SJCRH30 (cell line): Measurements from ENCODE around the gene SLC6A7. TPM values are rescaled to one million over a fixed set of nuclear protein-coding genes. Genes with fewer than 3 reads are reported as not detected.
A peak's percentile ranks its signal among the peaks of the same experiment; 100 is the strongest.

Experiments used
- DNase-seq, 2 experiments: peaks; one replicate each; pipeline ENCODE4 v3.0.0-alpha.2; 2015 to 2020
- H3K27ac ChIP-seq: fragments of 250-450 bp; sonication (Bioruptor Pico); 2 replicates; pipeline ENCODE4 v1.5.1; 2020; ENCODE audit warnings: mild to moderate bottlenecking, moderate library complexity
- H3K27me3 ChIP-seq: fragments of 250-450 bp; sonication (Bioruptor Pico); 2 replicates; pipeline ENCODE4 v1.5.1; 2020; ENCODE audit warnings: mild to moderate bottlenecking, moderate library complexity
- H3K36me3 ChIP-seq: fragments of 250-450 bp; sonication (Bioruptor Pico); 2 replicates; pipeline ENCODE4 v1.5.1; 2020; ENCODE audit warnings: mild to moderate bottlenecking, moderate library complexity
- H3K4me1 ChIP-seq: fragments of 250-450 bp; sonication (Bioruptor Pico); 2 replicates; pipeline ENCODE4 v1.5.1; 2020; ENCODE audit warnings: mild to moderate bottlenecking, moderate library complexity
- H3K4me3 ChIP-seq: fragments of 250-450 bp; sonication (Bioruptor Pico); 2 replicates; pipeline ENCODE4 v1.5.1; 2020; ENCODE audit warnings: mild to moderate bottlenecking, moderate library complexity
- H3K9me3 ChIP-seq: fragments of 250-450 bp; sonication (Bioruptor Pico); replicated peaks from 2 replicates; pipeline ENCODE4 v1.5.1; 2020; ENCODE audit warnings: mild to moderate bottlenecking, moderate library complexity
- total RNA-seq: library from RNA; depleted of rRNA; stranded (reverse); fragments of >200 nt; shearing (Covaris generic); gene quantifications from 2 replicates; pipeline ENCODE4 v1.2.3, GENCODE V29; 2014

SLC6A7 gene
- total RNA-seq, 1 experiment from 2014 or later: not detected

DNA sequence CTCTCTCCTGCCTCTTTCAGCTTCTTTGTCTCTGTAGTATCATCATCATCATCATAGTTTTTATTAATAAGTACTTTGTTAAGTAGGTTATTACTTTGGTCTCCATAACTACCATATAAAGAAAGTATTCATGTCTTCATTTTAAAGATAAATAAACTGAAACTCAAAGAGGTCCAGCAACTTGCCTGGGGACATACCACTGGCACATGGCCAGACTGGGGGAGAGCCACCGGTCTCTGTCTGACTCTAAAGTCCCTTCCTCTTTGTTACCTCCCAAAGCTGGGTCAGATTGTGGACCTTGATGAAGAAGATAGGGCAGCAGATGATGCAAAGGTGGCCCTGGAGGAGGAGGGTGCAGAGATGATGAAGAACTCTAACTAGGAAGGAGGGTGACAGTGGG is 14.8 kb upstream of the SLC6A7 start:
- Histone ChIP-seq H3K27ac (no peak overlapping the region), H3K4me1 (peaks cover 28% of the 10 kb centered on the region), H3K4me3 (no peak overlapping the region), H3K36me3 (no peaks in the 10 kb centered on the region), H3K9me3 (no peaks in the 10 kb centered on the region), H3K27me3 (no peaks in the 10 kb centered on the region)
- no peak for DNase-seq

GRCh38 chr5:150175536-150175935 is 14.3 kb upstream of the SLC6A7 start:
- no peak overlapping the region for H3K27ac ChIP-seq
- no peaks in the 10 kb centered on the region for H3K36me3 ChIP-seq
- H3K4me3 ChIP-seq: no peak overlapping the region
- peaks cover 28% of the 10 kb centered on the region for H3K4me1 ChIP-seq
- no peaks in the 10 kb centered on the region for H3K9me3 ChIP-seq
- H3K27me3 ChIP-seq: no peaks in the 10 kb centered on the region
- DNase-seq: peak; percentile 50 to 68

- Histone ChIP-seq H3K4me3 (no peak overlapping the region), H3K27me3 (no peaks in the 10 kb centered on the region), H3K27ac (peak overlapping the region; percentile 28; the same call in 1 of the 2 replicates), H3K9me3 (no peaks in the 10 kb centered on the region), H3K36me3 (no peaks in the 10 kb centered on the region), H3K4me1 (peaks cover 28% of the 10 kb centered on the region)
- peak; percentile 81 to 85 for DNase-seq
Observed at GRCh38 chr5:150176745-150177477, 13.0 kb upstream of the SLC6A7 start.

DNA sequence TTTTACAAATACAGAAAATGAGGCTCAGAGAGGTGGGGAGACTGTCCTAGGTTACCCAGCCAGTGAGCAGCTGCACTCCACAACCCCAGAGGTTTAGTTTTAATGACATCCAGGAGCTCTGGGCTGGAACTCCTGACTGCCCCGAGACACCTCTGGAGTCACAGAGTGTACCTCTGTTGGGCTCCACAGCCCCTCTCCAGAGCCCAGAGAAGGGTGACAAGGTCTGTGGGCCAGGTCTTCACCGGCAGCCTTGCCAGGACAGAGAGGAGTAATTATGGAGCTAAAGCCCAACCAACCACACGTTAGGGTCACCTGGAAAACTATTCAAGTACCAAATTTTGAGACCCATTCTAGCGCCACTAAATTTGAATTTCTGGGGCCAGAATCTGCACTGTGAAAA is 12.1 kb upstream of the SLC6A7 start:
- H3K27me3 ChIP-seq: no peaks in the 10 kb centered on the region; the same call in 1 of the 2 replicates
- H3K27ac ChIP-seq: no peak overlapping the region; the same call in 1 of the 2 replicates
- peaks cover 28% of the 10 kb centered on the region for H3K4me1 ChIP-seq
- DNase-seq: no peak
- no peak overlapping the region for H3K4me3 ChIP-seq
- no peaks in the 10 kb centered on the region for H3K36me3 ChIP-seq
- H3K9me3 ChIP-seq: no peaks in the 10 kb centered on the region

- no peaks in the 10 kb centered on the region for H3K36me3 ChIP-seq
- no peak overlapping the region for H3K4me3 ChIP-seq
- DNase-seq: no peak
- H3K9me3 ChIP-seq: no peaks in the 10 kb centered on the region
- peaks cover 28% of the 10 kb centered on the region for H3K4me1 ChIP-seq
- H3K27me3 ChIP-seq: no peaks in the 10 kb centered on the region; the same call in 1 of the 2 replicates
- no peak overlapping the region for H3K27ac ChIP-seq
Observed at GRCh38 chr5:150178262-150178661, 11.6 kb upstream of the SLC6A7 start.

- Histone ChIP-seq H3K4me3 (no peak overlapping the region), H3K36me3 (no peaks in the 10 kb centered on the region), H3K27ac (no peak overlapping the region), H3K9me3 (no peaks in the 10 kb centered on the region), H3K4me1 (peaks cover 28% of the 10 kb centered on the region), H3K27me3 (no peaks in the 10 kb centered on the region; the same call in 1 of the 2 replicates)
- DNase-seq: no peak
Observed at GRCh38 chr5:150179019-150179620, 10.7 kb upstream of the SLC6A7 start.

- no peaks in the 10 kb centered on the region for H3K9me3 ChIP-seq
- no peak overlapping the region for H3K4me3 ChIP-seq
- no peak for DNase-seq
- H3K36me3 ChIP-seq: no peaks in the 10 kb centered on the region
- H3K4me1 ChIP-seq: peaks cover 28% of the 10 kb centered on the region
- H3K27ac ChIP-seq: no peak overlapping the region
- H3K27me3 ChIP-seq: no peaks in the 10 kb centered on the region; the same call in 1 of the 2 replicates
Observed at GRCh38 chr5:150180241-150181026, 9.4 kb upstream of the SLC6A7 start.

- Histone ChIP-seq H3K4me1 (peaks cover 25% of the 10 kb centered on the region), H3K27me3 (no peaks in the 10 kb centered on the region; the same call in 1 of the 2 replicates), H3K27ac (no peak overlapping the region), H3K4me3 (no peak overlapping the region), H3K36me3 (no peaks in the 10 kb centered on the region), H3K9me3 (no peaks in the 10 kb centered on the region)
- no peak for DNase-seq
Observed at GRCh38 chr5:150181027-150181426, 8.8 kb upstream of the SLC6A7 start.

DNA sequence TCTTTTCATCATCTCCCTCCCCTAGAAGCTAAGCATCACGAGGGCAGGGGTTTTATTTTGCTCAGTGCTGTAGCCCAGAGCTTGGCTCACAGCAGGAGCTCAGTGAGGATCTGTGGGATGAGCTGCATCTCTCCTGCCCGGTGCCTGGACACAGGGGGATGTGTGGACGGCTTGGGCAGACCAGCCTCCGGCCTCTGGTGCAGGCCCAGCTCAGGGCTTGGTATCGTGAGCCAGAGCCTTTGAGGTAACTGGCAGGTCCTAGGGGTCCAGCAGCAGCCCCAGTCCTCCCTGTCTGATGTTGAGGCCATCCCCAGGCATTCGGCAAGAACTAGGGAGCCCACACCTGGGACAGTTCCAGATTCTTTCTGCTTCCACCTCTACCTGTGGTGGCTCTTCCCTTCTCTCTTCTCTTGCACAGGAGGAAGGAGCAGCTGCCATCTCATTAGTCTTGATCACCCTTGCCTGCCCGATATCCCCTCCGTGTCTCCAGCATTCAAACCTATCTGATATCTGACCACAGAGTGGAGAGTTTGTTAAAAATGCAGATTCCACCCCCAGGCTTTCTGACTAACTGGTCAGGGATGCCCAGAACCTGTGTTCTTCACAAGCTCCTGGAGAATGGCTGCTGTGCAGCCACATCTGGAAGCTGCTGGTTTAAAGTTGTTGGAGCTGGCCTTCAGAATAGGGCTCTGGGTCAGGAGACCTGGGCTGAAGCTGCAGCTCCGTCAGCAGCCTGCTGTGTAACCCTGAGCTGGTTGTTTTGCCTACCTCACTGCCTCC is 7.9 kb upstream of the SLC6A7 start:
- peaks cover 15% of the 10 kb centered on the region for H3K4me1 ChIP-seq
- H3K36me3 ChIP-seq: no peaks in the 10 kb centered on the region
- no peak overlapping the region for H3K27ac ChIP-seq
- H3K27me3 ChIP-seq: no peaks in the 10 kb centered on the region; the same call in 1 of the 2 replicates
- H3K4me3 ChIP-seq: no peak overlapping the region
- H3K9me3 ChIP-seq: no peaks in the 10 kb centered on the region
- no peak for DNase-seq

DNA sequence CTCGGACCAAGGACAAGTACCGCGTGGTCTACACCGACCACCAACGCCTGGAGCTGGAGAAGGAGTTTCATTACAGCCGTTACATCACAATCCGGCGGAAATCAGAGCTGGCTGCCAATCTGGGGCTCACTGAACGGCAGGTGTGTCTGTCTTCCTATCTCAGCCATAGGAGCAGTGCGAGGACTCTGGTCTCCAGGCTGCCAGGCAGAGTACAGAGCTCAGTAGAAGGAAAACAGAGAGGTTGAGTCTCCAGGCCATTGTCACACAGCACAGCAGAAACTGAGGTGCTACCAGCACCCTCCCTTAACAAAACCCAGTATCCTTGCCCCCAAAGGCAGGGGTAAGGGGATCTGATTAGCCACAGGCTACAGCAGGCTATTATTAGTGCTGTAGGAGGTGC is 7.1 kb upstream of the SLC6A7 start:
- no peaks in the 10 kb centered on the region; the same call in 1 of the 2 replicates for H3K27me3 ChIP-seq
- peaks cover 7% of the 10 kb centered on the region for H3K4me1 ChIP-seq
- H3K36me3 ChIP-seq: no peaks in the 10 kb centered on the region
- H3K9me3 ChIP-seq: no peaks in the 10 kb centered on the region
- DNase-seq: no peak
- no peak overlapping the region for H3K27ac ChIP-seq
- no peak overlapping the region for H3K4me3 ChIP-seq

DNA sequence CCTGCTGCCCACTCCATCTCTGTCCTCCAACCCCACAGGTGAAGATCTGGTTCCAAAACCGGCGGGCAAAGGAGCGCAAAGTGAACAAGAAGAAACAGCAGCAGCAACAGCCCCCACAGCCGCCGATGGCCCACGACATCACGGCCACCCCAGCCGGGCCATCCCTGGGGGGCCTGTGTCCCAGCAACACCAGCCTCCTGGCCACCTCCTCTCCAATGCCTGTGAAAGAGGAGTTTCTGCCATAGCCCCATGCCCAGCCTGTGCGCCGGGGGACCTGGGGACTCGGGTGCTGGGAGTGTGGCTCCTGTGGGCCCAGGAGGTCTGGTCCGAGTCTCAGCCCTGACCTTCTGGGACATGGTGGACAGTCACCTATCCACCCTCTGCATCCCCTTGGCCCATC is 6.4 kb upstream of the SLC6A7 start:
- Histone ChIP-seq H3K27ac (no peak overlapping the region), H3K4me1 (peaks cover under 1% of the 10 kb centered on the region; the same call in 1 of the 2 replicates), H3K4me3 (no peak overlapping the region), H3K27me3 (no peaks in the 10 kb centered on the region; the same call in 1 of the 2 replicates), H3K9me3 (no peaks in the 10 kb centered on the region), H3K36me3 (no peaks in the 10 kb centered on the region)
- no peak for DNase-seq

GRCh38 chr5:150184006-150184405 is 5.9 kb upstream of the SLC6A7 start:
- Histone ChIP-seq H3K9me3 (no peaks in the 10 kb centered on the region), H3K4me3 (no peak overlapping the region), H3K27ac (no peak overlapping the region), H3K27me3 (no peaks in the 10 kb centered on the region; the same call in 1 of the 2 replicates), H3K4me1 (no peaks in the 10 kb centered on the region; the same call in 1 of the 2 replicates), H3K36me3 (no peaks in the 10 kb centered on the region)
- DNase-seq: no peak

- Histone ChIP-seq H3K4me3 (no peak overlapping the region), H3K9me3 (no peaks in the 10 kb centered on the region), H3K36me3 (no peaks in the 10 kb centered on the region), H3K4me1 (no peaks in the 10 kb centered on the region; the same call in 1 of the 2 replicates), H3K27me3 (no peaks in the 10 kb centered on the region; the same call in 1 of the 2 replicates), H3K27ac (no peak overlapping the region)
- no peak for DNase-seq
Observed at GRCh38 chr5:150184990-150185912, 4.6 kb upstream of the SLC6A7 start.
